ENCODE data around the gene CMTM4.

CMTM4 gene

GRCh38 chr16:66651965-66652364, 44.6 kb downstream of the CMTM4 start:
- no peak for TF ChIP-seq CTCF (IDR thresholded peaks at IDR 0.05; ENCODE audit: low read depth, low read length, missing control alignments)
- no peak for DNase-seq (ENCODE audit: low read depth)
- in situ Hi-C loops (cut with HindIII; ENCODE audit: low sequenced_read_pairs), result no loop called here
- no peak overlapping the region for H3K4me3 ChIP-seq (ENCODE audit: low read depth, low read length)

GRCh38 chr16:66651474-66651765, 45.1 kb downstream of the CMTM4 start:
- no peak overlapping the region for H3K4me3 ChIP-seq (ENCODE audit: low read depth, low read length)

GRCh38 chr16:66650707-66651473, 45.7 kb downstream of the CMTM4 start:
- TF ChIP-seq CTCF (IDR thresholded peaks at IDR 0.05; ENCODE audit: low read depth, low read length, missing control alignments), result peak; percentile 97
- in situ Hi-C loops (cut with HindIII; ENCODE audit: low sequenced_read_pairs), result no loop called here
- DNase-seq (ENCODE audit: low read depth), result peak; percentile 79
- H3K4me3 ChIP-seq (ENCODE audit: low read depth, low read length), result no peak overlapping the region

More at GRCh38 chr16:66651474-66651765, 45.1 kb downstream of the CMTM4 start:
- no peak for TF ChIP-seq CTCF (IDR thresholded peaks at IDR 0.05; ENCODE audit: low read depth, low read length, missing control alignments)
- DNase-seq (ENCODE audit: low read depth), result no peak
- in situ Hi-C loops (cut with HindIII; ENCODE audit: low sequenced_read_pairs), result no loop called here

GRCh38 chr16:66649636-66650205, 46.8 kb downstream of the CMTM4 start:
- in situ Hi-C loops (cut with HindIII; ENCODE audit: low sequenced_read_pairs), result no loop called here
- H3K4me3 ChIP-seq (ENCODE audit: low read depth, low read length), result no peak overlapping the region
- no peak for TF ChIP-seq CTCF (IDR thresholded peaks at IDR 0.05; ENCODE audit: low read depth, low read length, missing control alignments)
- no peak for DNase-seq (ENCODE audit: low read depth)

GRCh38 chr16:66649167-66649566, 47.4 kb downstream of the CMTM4 start:
- no peak for DNase-seq (ENCODE audit: low read depth)
- in situ Hi-C loops (cut with HindIII; ENCODE audit: low sequenced_read_pairs), result no loop called here
- no peak overlapping the region for H3K4me3 ChIP-seq (ENCODE audit: low read depth, low read length)
- TF ChIP-seq CTCF (IDR thresholded peaks at IDR 0.05; ENCODE audit: low read depth, low read length, missing control alignments), result no peak

GRCh38 chr16:66647866-66648265, 48.7 kb downstream of the CMTM4 start:
- in situ Hi-C loops (cut with HindIII; ENCODE audit: low sequenced_read_pairs), result no loop called here
- no peak for TF ChIP-seq CTCF (IDR thresholded peaks at IDR 0.05; ENCODE audit: low read depth, low read length, missing control alignments)
- no peak for DNase-seq (ENCODE audit: low read depth)
- H3K4me3 ChIP-seq (ENCODE audit: low read depth, low read length), result no peak overlapping the region

Data from astrocyte of the cerebellum (primary cell).